DND-41 (cell line): Measurements from ENCODE around the gene TMPRSS5.

Experiments
- CTCF ChIP-seq: IDR thresholded peaks from 2 replicates; pipeline ENCODE4 v1.5.1; 2012; ENCODE audit warnings: borderline replicate concordance, low read length, moderate library complexity, mild to moderate bottlenecking; ENCODE audit not compliant: poor library complexity, severe bottlenecking; ENCODE audit errors: extremely low read depth
- EZH2 ChIP-seq: IDR thresholded peaks from 3 replicates; pipeline ENCODE4 v1.6.1; 2012; ENCODE audit warnings: borderline replicate concordance, low read depth, mild to moderate bottlenecking, moderate library complexity, low read length, inconsistent platforms; ENCODE audit not compliant: severe bottlenecking

- TF ChIP-seq CTCF (no peak), EZH2 (no peak)
Observed at GRCh38 chr11:113681711-113682413, 24.2 kb downstream of the TMPRSS5 start.
